Measurements from ENCODE around the gene MFAP2. TPM values are rescaled to one million over a fixed set of nuclear protein-coding genes. Genes with fewer than 3 reads are reported as not detected.
A peak's percentile ranks its signal among the peaks of the same experiment; 100 is the strongest.

MFAP2 gene
- total and polyA plus RNA-seq, 7 experiments from 2014 or later, result 0.76 TPM; not detected in 6

DNA sequence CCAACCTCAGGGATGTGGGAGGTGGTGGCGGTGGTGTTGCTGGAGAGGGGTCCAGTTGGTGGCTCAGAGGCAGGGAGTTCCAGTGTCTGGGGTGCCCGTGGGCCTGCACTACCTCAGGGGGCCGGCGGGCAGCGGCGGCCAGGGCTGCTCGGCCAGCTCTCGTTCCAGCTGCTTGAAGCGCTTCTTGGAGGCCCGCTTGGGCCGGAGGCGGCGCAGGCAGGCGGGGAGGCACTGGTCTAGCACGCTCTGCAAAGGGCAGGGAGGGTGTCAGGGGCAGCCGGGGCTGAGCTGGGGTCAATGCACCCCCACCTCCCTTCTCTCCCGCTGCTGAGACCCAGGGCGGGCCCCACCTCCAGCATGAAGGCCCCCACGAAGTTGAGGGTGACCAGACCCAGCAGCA, 5.7 kb upstream of the MFAP2 start:
- no peaks in the 10 kb centered on the region for H3K27me3 ChIP-seq (ENCODE audit: control insufficient read depth in 2 of 2, insufficient read depth in 2 of 2, low read length in 2 of 2)
- H3K9me3 Mint-ChIP-seq, result no peaks in the 10 kb centered on the region
- H3K9me3 ChIP-seq (ENCODE audit: control insufficient read depth in 2 of 3, low read length in 3 of 3), result no peaks in the 10 kb centered on the region
- peaks cover under 1 to 7% (median 5%) of the 10 kb centered on the region in 7 donors for H3K4me1 Mint-ChIP-seq
- H3K4me3 ChIP-seq (ENCODE audit: low read length), result no peak overlapping the region
- intact Hi-C loops (cut with micrococcal nuclease), result no loop called here
- H3K4me3 Mint-ChIP-seq, result no peak overlapping the region
- H3K36me3 Mint-ChIP-seq, result peaks cover 3 to 27% (median 4%) of the 10 kb centered on the region in 5 donors
- peaks cover 0 to 49% (median 0%) of the 10 kb centered on the region in 3 experiments for H3K36me3 ChIP-seq (ENCODE audit: control insufficient read depth in 2 of 3, insufficient read depth in 3 of 3, low read length in 3 of 3)
- ATAC-seq (no peak), DNase-seq (no peak)
- H3K4me1 ChIP-seq (ENCODE audit: control insufficient read depth in 2 of 2, insufficient read depth in 2 of 2, low read length in 2 of 2), result no peaks in the 10 kb centered on the region
- ChIA-PET CTCF (no interaction called here), POLR2A (interaction anchor here (0.6 kb wide), 1 partner anchor 105 kb away, joined by 7 read pairs; no protein-coding TSS in a partner anchor)
- no peak overlapping the region for H3K27ac Mint-ChIP-seq
- H3K27ac ChIP-seq (ENCODE audit: low read depth, low read length), result no peak overlapping the region
- H3K27me3 Mint-ChIP-seq, result peaks cover 13 to 22% (median 16%) of the 10 kb centered on the region in 5 donors

DNA sequence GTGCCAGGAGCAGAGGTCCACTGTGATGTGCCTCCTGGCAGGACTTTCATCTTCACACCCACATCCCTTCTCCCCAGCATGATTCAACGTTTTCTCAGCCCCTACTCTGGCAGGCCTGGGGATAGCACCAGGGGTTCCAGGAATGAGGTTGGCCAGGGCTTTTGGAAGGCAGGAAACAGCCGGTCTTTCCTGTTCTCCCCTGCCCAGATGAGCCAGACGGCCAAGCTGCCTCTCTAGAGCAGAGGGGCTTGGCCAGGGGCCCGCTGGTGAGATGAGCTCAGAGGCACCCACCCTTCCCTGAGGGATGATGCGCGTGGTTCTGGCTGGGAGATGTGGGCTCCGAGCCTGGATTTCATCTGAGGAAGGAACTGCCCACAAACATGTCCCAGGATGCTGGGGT, 4.3 kb upstream of the MFAP2 start:
- intact Hi-C loops (cut with micrococcal nuclease), result no loop called here
- ChIA-PET CTCF (no interaction called here), POLR2A (interaction anchor here (0.7 to 1.0 kb wide), 2 partner anchors 33 to 1151 kb away, joined by 3 read pairs; no protein-coding TSS in a partner anchor)
- ATAC-seq (no peak), DNase-seq (no peak)
- no peaks in the 10 kb centered on the region for H3K27me3 ChIP-seq (ENCODE audit: control insufficient read depth in 2 of 2, insufficient read depth in 2 of 2, low read length in 2 of 2)
- no peak overlapping the region for H3K4me3 ChIP-seq (ENCODE audit: low read length)
- H3K27ac Mint-ChIP-seq, result no peak overlapping the region
- H3K4me3 Mint-ChIP-seq, result no peak overlapping the region
- H3K36me3 ChIP-seq (ENCODE audit: control insufficient read depth in 2 of 3, insufficient read depth in 3 of 3, low read length in 3 of 3), result peaks cover 0 to 38% (median 0%) of the 10 kb centered on the region in 3 experiments
- peaks cover 18 to 31% (median 21%) of the 10 kb centered on the region in 5 donors for H3K27me3 Mint-ChIP-seq
- H3K9me3 Mint-ChIP-seq, result no peaks in the 10 kb centered on the region
- no peak overlapping the region for H3K27ac ChIP-seq (ENCODE audit: low read depth, low read length)
- peaks cover 6 to 11% (median 10%) of the 10 kb centered on the region in 7 donors for H3K4me1 Mint-ChIP-seq
- peaks cover 3 to 21% (median 5%) of the 10 kb centered on the region in 5 donors for H3K36me3 Mint-ChIP-seq
- no peaks in the 10 kb centered on the region for H3K9me3 ChIP-seq (ENCODE audit: control insufficient read depth in 2 of 3, low read length in 3 of 3)
- H3K4me1 ChIP-seq (ENCODE audit: control insufficient read depth in 2 of 2, insufficient read depth in 2 of 2, low read length in 2 of 2), result no peaks in the 10 kb centered on the region

DNA sequence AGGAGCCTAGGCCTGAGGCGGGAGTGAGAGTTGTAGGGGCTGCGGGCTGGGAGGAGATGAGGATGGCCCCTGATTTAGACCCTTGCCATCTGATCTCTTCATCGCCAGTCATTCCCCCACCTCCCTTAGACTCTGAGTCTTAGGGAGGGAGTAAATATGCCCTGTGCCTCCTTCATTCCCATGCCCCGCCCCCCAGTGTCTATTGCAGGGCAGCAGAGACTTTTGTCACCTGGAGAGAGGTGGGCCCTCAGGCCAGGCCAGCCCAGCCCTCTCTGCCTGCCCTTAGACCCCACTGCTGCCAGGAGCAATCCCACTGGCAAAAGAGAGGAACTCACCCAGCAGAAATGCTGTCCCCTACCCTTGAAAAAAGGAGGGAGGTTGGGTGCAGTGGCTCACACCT, 3.2 kb upstream of the MFAP2 start:
- POLR2A ChIA-PET, result no interaction called here
- Mint-ChIP-seq H3K4me1 (peaks cover 6 to 11% (median 10%) of the 10 kb centered on the region in 7 donors), H3K27me3 (peaks cover 18 to 37% (median 21%) of the 10 kb centered on the region in 5 donors), H3K4me3 (no peak overlapping the region), H3K27ac (peak overlapping the region in 1 of 9 donors; percentile 54), H3K36me3 (peaks cover 3 to 16% (median 5%) of the 10 kb centered on the region in 5 donors), H3K9me3 (no peaks in the 10 kb centered on the region)
- H3K4me3 ChIP-seq (ENCODE audit: low read length), result no peak overlapping the region
- intact Hi-C loops (cut with micrococcal nuclease), result no loop called here
- no peaks in the 10 kb centered on the region for H3K27me3 ChIP-seq (ENCODE audit: control insufficient read depth in 2 of 2, insufficient read depth in 2 of 2, low read length in 2 of 2)
- H3K4me1 ChIP-seq (ENCODE audit: control insufficient read depth in 2 of 2, insufficient read depth in 2 of 2, low read length in 2 of 2), result no peaks in the 10 kb centered on the region
- H3K27ac ChIP-seq (ENCODE audit: low read depth, low read length), result no peak overlapping the region
- peaks cover 0 to 30% (median 0%) of the 10 kb centered on the region in 3 experiments for H3K36me3 ChIP-seq (ENCODE audit: control insufficient read depth in 2 of 3, insufficient read depth in 3 of 3, low read length in 3 of 3)
- CTCF ChIA-PET, result no interaction called here
- H3K9me3 ChIP-seq (ENCODE audit: control insufficient read depth in 2 of 3, low read length in 3 of 3), result no peaks in the 10 kb centered on the region
- no peak for DNase-seq
- ATAC-seq, result no peak

DNA sequence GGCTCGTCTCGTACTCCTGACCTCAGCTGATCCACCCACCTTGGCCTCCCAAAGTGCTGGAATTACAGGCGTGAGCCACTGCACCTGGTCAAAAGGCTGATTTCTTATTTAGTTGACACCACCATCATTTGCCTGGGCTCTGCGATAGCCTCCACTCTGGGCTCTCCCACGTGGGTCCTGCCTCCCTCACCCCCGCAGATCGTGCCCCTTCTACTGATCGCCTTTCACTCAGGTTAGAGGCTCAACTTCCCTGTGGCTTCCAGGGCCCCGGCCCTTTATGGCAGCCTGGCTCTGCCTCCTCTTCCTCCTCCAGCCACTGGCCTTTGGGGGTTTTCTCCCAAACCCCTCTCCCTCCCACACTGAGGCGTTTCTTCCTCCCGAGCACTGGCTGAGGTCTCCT, 2.5 kb upstream of the MFAP2 start:
- Histone ChIP-seq H3K4me3 (ENCODE audit: low read length) (no peak overlapping the region), H3K36me3 (ENCODE audit: control insufficient read depth in 2 of 3, insufficient read depth in 3 of 3, low read length in 3 of 3) (peaks cover 0 to 25% (median 0%) of the 10 kb centered on the region in 3 experiments), H3K27me3 (ENCODE audit: control insufficient read depth in 2 of 2, insufficient read depth in 2 of 2, low read length in 2 of 2) (no peaks in the 10 kb centered on the region), H3K27ac (ENCODE audit: low read depth, low read length) (no peak overlapping the region), H3K4me1 (ENCODE audit: control insufficient read depth in 2 of 2, insufficient read depth in 2 of 2, low read length in 2 of 2) (no peaks in the 10 kb centered on the region), H3K9me3 (ENCODE audit: control insufficient read depth in 2 of 3, low read length in 3 of 3) (no peaks in the 10 kb centered on the region)
- ChIA-PET CTCF (no interaction called here), POLR2A (no interaction called here)
- ATAC-seq (no peak), DNase-seq (no peak)
- H3K4me1 Mint-ChIP-seq, result peaks cover 6 to 11% (median 10%) of the 10 kb centered on the region in 7 donors
- H3K36me3 Mint-ChIP-seq, result peaks cover 3 to 14% (median 5%) of the 10 kb centered on the region in 5 donors
- H3K27ac Mint-ChIP-seq, result peak overlapping the region in 2 of 9 donors; percentile 54 to 80
- peaks cover 18 to 37% (median 21%) of the 10 kb centered on the region in 5 donors for H3K27me3 Mint-ChIP-seq
- H3K9me3 Mint-ChIP-seq, result no peaks in the 10 kb centered on the region
- H3K4me3 Mint-ChIP-seq, result peak overlapping the region in 1 of 10 donors; percentile 6
- intact Hi-C loops (cut with micrococcal nuclease), result no loop called here

DNA sequence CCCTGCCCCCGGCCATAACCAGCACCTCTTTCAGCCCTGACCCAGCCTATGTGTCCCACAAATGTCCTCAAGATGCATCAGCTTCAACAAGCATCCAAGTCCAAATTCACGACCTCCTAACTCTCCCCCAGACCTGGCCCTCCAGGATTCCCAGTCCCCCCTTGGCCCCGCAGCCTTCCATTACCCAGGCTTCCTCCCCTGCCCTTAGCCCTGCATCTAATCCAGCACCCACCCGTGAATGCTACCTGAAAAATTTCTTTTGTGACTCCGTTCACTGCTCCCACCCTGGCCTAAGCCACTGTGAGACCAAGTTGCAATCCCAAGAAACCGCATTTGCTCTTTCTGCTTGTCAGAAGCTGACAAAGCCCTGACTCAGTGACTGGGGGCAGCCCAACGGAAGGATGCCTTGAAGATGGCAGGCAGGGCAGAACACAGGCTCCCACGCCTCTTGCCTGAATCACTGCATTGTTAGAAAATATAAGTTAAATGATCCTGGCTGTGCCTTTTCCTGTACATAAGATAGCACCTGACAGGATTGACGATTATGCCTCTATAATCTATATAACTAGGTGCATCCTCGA, 939 bp upstream of the MFAP2 start:
- Histone ChIP-seq H3K36me3 (ENCODE audit: control insufficient read depth in 2 of 3, insufficient read depth in 3 of 3, low read length in 3 of 3) (peaks cover 0 to 9% (median 0%) of the 10 kb centered on the region in 3 experiments), H3K9me3 (ENCODE audit: control insufficient read depth in 2 of 3, low read length in 3 of 3) (no peaks in the 10 kb centered on the region), H3K4me1 (ENCODE audit: control insufficient read depth in 2 of 2, insufficient read depth in 2 of 2, low read length in 2 of 2) (no peaks in the 10 kb centered on the region), H3K4me3 (ENCODE audit: low read length) (no peak overlapping the region), H3K27me3 (ENCODE audit: control insufficient read depth in 2 of 2, insufficient read depth in 2 of 2, low read length in 2 of 2) (no peaks in the 10 kb centered on the region), H3K27ac (ENCODE audit: low read depth, low read length) (no peak overlapping the region)
- intact Hi-C loops (cut with micrococcal nuclease), result no loop called here
- DNase-seq, result no peak
- H3K4me1 Mint-ChIP-seq, result peaks cover 6 to 11% (median 10%) of the 10 kb centered on the region in 7 donors
- POLR2A ChIA-PET, result interaction anchor here (0.9 kb wide), 1 partner anchor 9 kb away, joined by 3 read pairs; no protein-coding TSS in a partner anchor
- CTCF ChIA-PET, result no interaction called here
- peak overlapping the region; percentile 54 to 90 (median 76) for H3K4me3 Mint-ChIP-seq
- H3K36me3 Mint-ChIP-seq, result peaks cover 3 to 7% (median 5%) of the 10 kb centered on the region in 5 donors
- peaks cover 18 to 37% (median 21%) of the 10 kb centered on the region in 5 donors for H3K27me3 Mint-ChIP-seq
- H3K27ac Mint-ChIP-seq, result peak overlapping the region in 1 of 9 donors; percentile 82
- no peaks in the 10 kb centered on the region for H3K9me3 Mint-ChIP-seq
- ATAC-seq, result no peak

DNA sequence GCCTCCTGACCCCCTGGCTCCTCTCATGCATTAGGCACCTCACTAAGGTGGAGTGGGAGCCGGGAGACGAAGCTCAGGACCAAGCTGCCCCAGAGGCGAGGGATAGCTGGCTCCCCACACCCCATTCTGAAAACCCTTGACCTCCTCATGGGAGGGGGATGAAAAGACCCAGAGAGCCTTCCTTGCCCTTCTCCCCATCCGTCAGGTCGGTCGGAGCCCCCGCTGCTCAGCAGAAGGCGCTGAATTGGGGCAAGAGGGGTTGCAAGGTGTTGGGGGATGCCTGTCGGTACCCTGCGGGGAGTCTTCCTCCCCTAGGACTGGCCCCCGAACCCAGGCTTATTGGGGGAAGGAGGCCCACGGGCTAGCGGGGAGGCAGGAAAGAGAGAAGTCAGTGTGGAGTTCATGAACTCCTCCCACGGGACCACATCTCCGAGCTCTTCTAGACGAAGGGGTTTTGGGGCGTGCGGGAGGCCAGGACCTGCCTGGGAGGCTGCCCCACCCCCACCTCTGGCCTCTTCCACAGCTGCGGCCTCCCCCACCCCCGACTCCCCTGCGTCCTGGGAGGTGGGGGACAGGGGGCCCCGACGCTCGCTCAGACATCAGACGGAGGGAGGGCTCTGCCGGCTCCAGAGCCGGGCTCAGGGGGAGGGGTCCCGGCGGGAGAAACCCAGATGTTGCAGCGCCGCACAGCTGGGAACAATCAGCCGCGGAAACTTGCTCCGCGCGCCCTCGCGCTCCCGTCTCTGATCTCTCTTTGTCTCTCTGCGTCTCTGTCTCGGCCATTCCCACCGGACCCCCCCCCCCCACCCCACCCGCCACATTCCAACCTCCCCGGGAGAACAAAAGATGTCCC, 719 bp downstream of the MFAP2 start:
- intact Hi-C loops (cut with micrococcal nuclease), result no loop called here
- Mint-ChIP-seq H3K4me1 (peaks cover 6 to 11% (median 10%) of the 10 kb centered on the region in 7 donors), H3K4me3 (peak overlapping the region in 8 of 10 donors; percentile 20 to 90 (median 37)), H3K27me3 (peaks cover 18 to 37% (median 21%) of the 10 kb centered on the region in 5 donors), H3K27ac (no peak overlapping the region), H3K9me3 (no peaks in the 10 kb centered on the region), H3K36me3 (peaks cover 0 to 7% (median 0%) of the 10 kb centered on the region in 5 donors)
- Histone ChIP-seq H3K4me1 (ENCODE audit: control insufficient read depth in 2 of 2, insufficient read depth in 2 of 2, low read length in 2 of 2) (no peaks in the 10 kb centered on the region), H3K27me3 (ENCODE audit: control insufficient read depth in 2 of 2, insufficient read depth in 2 of 2, low read length in 2 of 2) (no peaks in the 10 kb centered on the region), H3K9me3 (ENCODE audit: control insufficient read depth in 2 of 3, low read length in 3 of 3) (no peaks in the 10 kb centered on the region), H3K4me3 (ENCODE audit: low read length) (no peak overlapping the region), H3K27ac (ENCODE audit: low read depth, low read length) (no peak overlapping the region), H3K36me3 (ENCODE audit: control insufficient read depth in 2 of 3, insufficient read depth in 3 of 3, low read length in 3 of 3) (no peaks in the 10 kb centered on the region)
- ATAC-seq, result no peak
- ChIA-PET POLR2A (interaction anchor here (0.6 to 1.1 kb wide), 4 partner anchors 19 to 57 kb away, joined by 3 read pairs; no protein-coding TSS in a partner anchor), CTCF (no interaction called here)
- DNase-seq, result no peak
